H1 (cell line): Measurements from ENCODE around the gene C19orf47. TPM values are rescaled to one million over a fixed set of nuclear protein-coding genes. Genes with fewer than 3 reads are reported as not detected.

Experiments used
- CTCF ChIA-PET: fragments of 300-600 bp; sonication (Branson Sonifier 250); formaldehyde crosslinking; loops from one replicate; lab custom pipeline; 2021; ENCODE audit not compliant: partially characterized antibody; lab: Charles Lee
- POLR2A ChIA-PET: fragments of 300-600 bp; sonication (Branson Sonifier 250); formaldehyde crosslinking; loops from one replicate; lab custom pipeline; 2021; ENCODE audit warnings: inconsistent platforms; ENCODE audit not compliant: partially characterized antibody; lab: Charles Lee
- DNase-seq, 2 experiments: peaks; one replicate each; pipeline versions ENCODE4 v3.0.0 to v3.0.0-alpha.2; 2010 to 2022; ENCODE audit warnings: low spot score in 2 of 2, low read depth in 1 of 2, mixed read lengths in 1 of 2
- FAIRE-seq: peaks from 2 replicates; lab custom pipeline; 2011; peaks lifted over from hg19 to GRCh38; lab: Jason Lieb, UNC
- H2AFZ ChIP-seq: 2 replicates; pipeline ENCODE4 v1.8.1; 2012; ENCODE audit warnings: low read length, inconsistent platforms
- H2AK5ac ChIP-seq: 2 replicates; pipeline ENCODE4 v1.6.1; 2013; ENCODE audit warnings: low read depth, low read length
- H2BK120ac ChIP-seq: replicated peaks from 2 replicates; pipeline ENCODE3; 2013; ENCODE audit warnings: low read depth, low read length, inconsistent platforms
- H2BK12ac ChIP-seq: 2 replicates; pipeline ENCODE4 v1.6.1; 2013; ENCODE audit warnings: low read depth, low read length
- H2BK15ac ChIP-seq: 2 replicates; pipeline ENCODE4 v1.6.1; 2013; ENCODE audit warnings: low read length
- H2BK20ac ChIP-seq: 2 replicates; pipeline ENCODE4 v1.6.1; 2013; ENCODE audit warnings: low read length
- H2BK5ac ChIP-seq: 2 replicates; pipeline ENCODE4 v1.6.1; 2013; ENCODE audit warnings: low read depth, low read length
- H3K14ac ChIP-seq: 2 replicates; pipeline ENCODE4 v1.6.1; 2013; ENCODE audit warnings: inconsistent platforms; ENCODE audit not compliant: insufficient read length
- H3K18ac ChIP-seq: 2 replicates; pipeline ENCODE4 v1.6.1; 2013; ENCODE audit warnings: low read length; ENCODE audit errors: extremely low read depth
- H3K23ac ChIP-seq: 2 replicates; pipeline ENCODE4 v1.6.1; 2013; ENCODE audit warnings: inconsistent platforms; ENCODE audit not compliant: insufficient read length
- H3K23me2 ChIP-seq: 2 replicates; pipeline ENCODE4 v1.6.1; 2013; ENCODE audit warnings: low read depth, low read length
- H3K27ac ChIP-seq: 2 replicates; pipeline ENCODE4 v1.6.1; 2011; ENCODE audit warnings: low read depth, low read length, inconsistent platforms
- H3K27me3 ChIP-seq, 4 experiments: replicated peaks in 1 of 4; 1 replicate in 1 of 4; 2 replicates in 3 of 4; pipeline versions ENCODE4 v1.6.1 to v1.8.1; 2011 to 2013; ENCODE audit warnings: low read length in 3 of 4, mild to moderate bottlenecking in 3 of 4, inconsistent platforms in 2 of 4, mixed read lengths in 2 of 4, moderate library complexity in 1 of 4; ENCODE audit not compliant: control insufficient read depth in 3 of 4, insufficient read depth in 3 of 4; ENCODE audit errors: extremely low read depth in 1 of 4
- H3K36me3 ChIP-seq, 4 experiments: 2 replicates each; pipeline versions ENCODE4 v1.6.1 to v1.8.1; 2011 to 2013; ENCODE audit warnings: mild to moderate bottlenecking in 4 of 4, low read length in 3 of 4, moderate library complexity in 2 of 4, control low read depth in 1 of 4, inconsistent platforms in 1 of 4; ENCODE audit not compliant: insufficient read depth in 4 of 4, control insufficient read depth in 2 of 4
- H3K4ac ChIP-seq: replicated peaks from 2 replicates; pipeline ENCODE3; 2013; ENCODE audit warnings: low read length, low read depth, mixed read lengths, inconsistent platforms; ENCODE audit not compliant: insufficient read length
- H3K4me1 ChIP-seq, 4 experiments: replicated peaks in 1 of 4; 1 replicate in 1 of 4; 2 replicates in 3 of 4; pipeline versions ENCODE4 v1.6.1 to v1.8.1; 2011 to 2013; ENCODE audit warnings: low read length in 3 of 4, inconsistent platforms in 2 of 4, mixed read lengths in 1 of 4; ENCODE audit not compliant: insufficient read depth in 4 of 4, control insufficient read depth in 3 of 4
- H3K4me2 ChIP-seq, 2 experiments: 2 replicates each; pipeline versions ENCODE4 v1.6.1 to v1.8.1; 2011 to 2013; ENCODE audit warnings: low read depth in 2 of 2, low read length in 2 of 2, control low read depth in 1 of 2, inconsistent platforms in 1 of 2, mild to moderate bottlenecking in 1 of 2; ENCODE audit not compliant: insufficient read depth in 1 of 2
- H3K4me3 ChIP-seq, 4 experiments: fragments of 200-600, 300-600 bp in 1 of 4; sonication (generic), shearing (Covaris generic), sonication (Bioruptor Twin) in 1 of 4; 2 replicates each; pipeline versions ENCODE4 v1.5.1 to v1.8.1; 2011 to 2016; ENCODE audit warnings: low read length in 4 of 4, low read depth in 3 of 4, control low read depth in 2 of 4, inconsistent platforms in 2 of 4, mild to moderate bottlenecking in 2 of 4, mixed read lengths in 1 of 4, moderate library complexity in 1 of 4; ENCODE audit not compliant: insufficient read depth in 2 of 4; ENCODE audit errors: extremely low read depth in 1 of 4
- H3K56ac ChIP-seq: replicated peaks from 2 replicates; pipeline ENCODE3; 2013; ENCODE audit warnings: low read depth, mild to moderate bottlenecking, mixed read lengths, low read length, inconsistent platforms; ENCODE audit not compliant: insufficient read length
- H3K79me1 ChIP-seq: 2 replicates; pipeline ENCODE4 v1.6.1; 2013; ENCODE audit warnings: low read depth, low read length, control low read depth
- H3K79me2 ChIP-seq, 2 experiments: 2 replicates each; pipeline versions ENCODE4 v1.6.1 to v1.8.1; 2012 to 2013; ENCODE audit warnings: low read length in 2 of 2, mild to moderate bottlenecking in 2 of 2, inconsistent platforms in 1 of 2; ENCODE audit not compliant: insufficient read depth in 2 of 2, control insufficient read depth in 1 of 2
- H3K9ac ChIP-seq, 4 experiments: replicated peaks in 1 of 4; 1 replicate in 1 of 4; 2 replicates in 3 of 4; pipeline versions ENCODE4 v1.6.1 to v1.8.1; 2011 to 2013; ENCODE audit warnings: low read depth in 3 of 4, low read length in 3 of 4, control low read depth in 2 of 4, mild to moderate bottlenecking in 2 of 4, moderate library complexity in 2 of 4, inconsistent platforms in 1 of 4; ENCODE audit errors: extremely low read depth in 1 of 4
- H3K9me3 ChIP-seq, 2 experiments: 2 replicates each; pipeline versions ENCODE4 v1.6.1 to v1.8.1; 2012 to 2013; ENCODE audit warnings: mild to moderate bottlenecking in 2 of 2, moderate library complexity in 2 of 2, control low read depth in 1 of 2, inconsistent platforms in 1 of 2, low read depth in 1 of 2, low read length in 1 of 2, mixed read lengths in 1 of 2; ENCODE audit not compliant: insufficient read depth in 2 of 2
- H4K20me1 ChIP-seq, 2 experiments: replicated peaks in 1 of 2; 2 replicates each; pipeline versions ENCODE3 to v1.8.1; 2011 to 2013; ENCODE audit warnings: inconsistent platforms in 2 of 2, low read length in 2 of 2, mild to moderate bottlenecking in 1 of 2; ENCODE audit not compliant: insufficient read depth in 2 of 2, control insufficient read depth in 1 of 2
- H4K5ac ChIP-seq: 2 replicates; pipeline ENCODE4 v1.6.1; 2013; ENCODE audit warnings: low read length, low read depth, mixed read lengths, inconsistent platforms; ENCODE audit not compliant: insufficient read length
- H4K8ac ChIP-seq: 2 replicates; pipeline ENCODE4 v1.8.0; 2013; ENCODE audit warnings: mild to moderate bottlenecking, moderate library complexity, low read length, inconsistent platforms; ENCODE audit not compliant: insufficient read depth; ENCODE audit errors: extremely low read depth
- H4K91ac ChIP-seq: replicated peaks from 2 replicates; pipeline ENCODE3; 2013; ENCODE audit warnings: low read length, mixed read lengths, inconsistent platforms; ENCODE audit not compliant: insufficient read length
- BCL11A ChIP-seq, 2 experiments: IDR thresholded peaks; one replicate each; pipeline ENCODE4 v1.6.1; 2011; ENCODE audit warnings: low read depth in 2 of 2, low read length in 2 of 2, mild to moderate bottlenecking in 2 of 2
- JUN ChIP-seq: IDR thresholded peaks from 2 replicates; pipeline ENCODE4 v1.6.1; 2011; ENCODE audit warnings: low read depth, mild to moderate bottlenecking, improper control_type of control experiment, low read length
- SUZ12 ChIP-seq: fragments of 200-600 bp; sonication (generic); IDR thresholded peaks from 2 replicates; pipeline ENCODE4 v1.6.1; 2012; ENCODE audit warnings: mild to moderate bottlenecking, inconsistent platforms, low read length, moderate library complexity, mixed read lengths
- TAF7 ChIP-seq: optimal IDR thresholded peaks from 2 replicates; pipeline ENCODE3; 2011; ENCODE audit warnings: low read depth, mild to moderate bottlenecking, inconsistent platforms, low read length, moderate library complexity, borderline replicate concordance
- WGBS, 2 experiments: shearing (Covaris generic) in 1 of 2; methylation state at CpG; one replicate each; pipeline versions ENCODE4 v1.1.6 to v1.1.7; 2013 to 2015; ENCODE audit warnings: low lambda C conversion rate in 2 of 2, mixed read lengths in 2 of 2, inconsistent platforms in 1 of 2, low coverage in 1 of 2, missing lambda C conversion rate in 1 of 2; ENCODE audit not compliant: insufficient replicate concordance in 2 of 2, insufficient coverage in 1 of 2, insufficient read length in 1 of 2; ENCODE audit errors: extremely low coverage in 1 of 2, missing lambda C conversion rate in 1 of 2; 5-methylcytosine and 5-hydroxymethylcytosine counted together
- polyA plus RNA-seq, 7 experiments: library from polyadenylated mRNA; depleted of rRNA in 3 of 7; stranded (reverse) in 5 of 7; unstranded in 2 of 7; fragments of >200 nt in 5 of 7; fragments of 200-250 nt in 2 of 7; gene quantifications; 1 replicate in 5 of 7; 2 replicates in 1 of 7; 4 replicates in 1 of 7; pipeline versions ENCODE4 v1.2.1 to v1.2.3, GENCODE V29; 2011 to 2013; ENCODE audit warnings: missing spikeins in 2 of 7, mixed read lengths in 2 of 7
- total RNA-seq: library from RNA; stranded (reverse); fragmentation: NEBNext Ultra II Directional; extraction: Animal tissue kit (Norgen Biotek cat#: 25700); gene quantifications from 2 replicates; pipeline ENCODE4 v1.2.1, GENCODE V29; 2021

C19orf47 gene
- total and polyA plus RNA-seq, 2 of the 8 experiments (the other 6 are each of a cell fraction or from before 2014, with no cell fraction given), result 17.8 to 27.3 TPM

GRCh38 chr19:40322271-40322610 lies 26.0 kb downstream of the C19orf47 start:
- Histone ChIP-seq H4K20me1 (peaks cover 0 to 3% of the 10 kb centered on the region in 2 experiments), H3K4ac (no peak overlapping the region), H2BK15ac (no peak overlapping the region), H4K91ac (no peak overlapping the region), H2BK120ac (no peak overlapping the region)
- CTCF ChIA-PET, result interaction anchor here (0.9 to 1.4 kb wide), 6 partner anchors 9 to 199 kb away, joined by 3 to 5 read pairs (median 4); no protein-coding TSS in a partner anchor
- POLR2A ChIA-PET, result interaction anchor here (1.1 kb wide), 1 partner anchor 17 kb away, joined by 3 read pairs; no protein-coding TSS in a partner anchor
- TF ChIP-seq TAF7 (no peak), JUN (no peak), SUZ12 (no peak), BCL11A (IDR thresholded peaks at IDR 0.05; ENCODE audit: low read depth in 2 of 2, low read length in 2 of 2) (no peak)
- TF ChIP-seq, all 59 proteins: peak for 0
- H3K4me1 ChIP-seq, result no peaks in the 10 kb centered on the region
- H3K79me2 ChIP-seq, result no peaks in the 10 kb centered on the region
- WGBS, 2 experiments, result 89% methylated on average over 7 of the region's 7 CpGs; no CpG with 5 or more reads in 1 of the 2 experiments
- no peak for FAIRE-seq
- H3K4me3 ChIP-seq, result no peak overlapping the region
- no peaks in the 10 kb centered on the region for H3K79me1 ChIP-seq
- no peak overlapping the region for H4K8ac ChIP-seq
- no peak overlapping the region for H3K4me2 ChIP-seq
- H2BK20ac ChIP-seq, result no peak overlapping the region
- peaks cover 8 to 31% (median 22%) of the 10 kb centered on the region in 4 experiments; a peak in 7 of 8 replicates for H3K36me3 ChIP-seq
- H3K9me3 ChIP-seq, result no peaks in the 10 kb centered on the region
- no peak overlapping the region for H3K9ac ChIP-seq
- H3K14ac ChIP-seq, result no peak overlapping the region
- no peak overlapping the region for H3K27ac ChIP-seq
- H3K23ac ChIP-seq, result no peak overlapping the region
- H2BK5ac ChIP-seq, result no peak overlapping the region
- no peak overlapping the region for H3K56ac ChIP-seq
- no peak for DNase-seq
- no peak overlapping the region for H4K5ac ChIP-seq
- H2BK12ac ChIP-seq, result no peak overlapping the region
- H3K27me3 ChIP-seq, result no peaks in the 10 kb centered on the region; a peak in 1 of 7 replicates
- no peak overlapping the region for H3K18ac ChIP-seq
- no peak overlapping the region for H2AFZ ChIP-seq
- no peaks in the 10 kb centered on the region for H3K23me2 ChIP-seq
- H2AK5ac ChIP-seq, result no peak overlapping the region
